GM18511 (cell line): ENCODE results near the gene NANOS2.
"Not testable (repeated sequence)": the region's sequence is repeated elsewhere in the genome, so short reads cannot be mapped to it uniquely, and the experiment has no call there.

Source experiments
- ATAC-seq: cut with Tn5 transposase; IDR thresholded peaks from one replicate; pipeline ENCODE4 v1.9.1; 2021; ENCODE audit warnings: mild to moderate bottlenecking, moderate library complexity; ENCODE audit not compliant: unreplicated experiment

The NANOS2 gene

GRCh38 chr19:45876411-45877197 lies 38.0 kb downstream of the NANOS2 start:
- no peak for ATAC-seq

GRCh38 chr19:45876161-45876410 lies 38.5 kb downstream of the NANOS2 start:
- ATAC-seq = no peak

GRCh38 chr19:45874620-45874966 lies 40.0 kb downstream of the NANOS2 start:
- no peak for ATAC-seq

GRCh38 chr19:45873219-45873772 lies 41.3 kb downstream of the NANOS2 start:
- ATAC-seq = no peak

- no peak for ATAC-seq
Observed at GRCh38 chr19:45872095-45872919, 42.3 kb downstream of the NANOS2 start.

GRCh38 chr19:45870798-45871197 lies 43.8 kb downstream of the NANOS2 start:
- no peak for ATAC-seq

GRCh38 chr19:45867241-45867640 lies 47.3 kb downstream of the NANOS2 start:
- ATAC-seq = not testable (repeated sequence)

GRCh38 chr19:45866400-45867176 lies 48.0 kb downstream of the NANOS2 start:
- ATAC-seq = no peak

- no peak for ATAC-seq
Observed at GRCh38 chr19:45865269-45865948, 49.2 kb downstream of the NANOS2 start.

- ATAC-seq = no peak
Observed at GRCh38 chr19:45864629-45865082, 49.9 kb downstream of the NANOS2 start.

GRCh38 chr19:45863840-45864628 lies 50.5 kb downstream of the NANOS2 start, which contains the start of gene FOXA3:
Gene FOXA3, plus strand, starts transcription at chr19:45864326. Its CDS starts 131 bp downstream, at chr19:45864457.
- ATAC-seq = no peak

GRCh38 chr19:45863335-45863839 lies 51.2 kb downstream of the NANOS2 start:
- ATAC-seq = no peak
